ENCODE data around the gene HCK. TPM values are rescaled to one million over a fixed set of nuclear protein-coding genes. Genes with fewer than 3 reads are reported as not detected.
A peak's percentile ranks its signal among the peaks of the same experiment; 100 is the strongest.

Gene HCK
- total and polyA plus RNA-seq, 9 of the 15 experiments (the other 6 are each of a cell fraction or from before 2014, with no cell fraction given), result 0.09 to 0.51 (median 0.27) TPM; not detected in 6

DNA sequence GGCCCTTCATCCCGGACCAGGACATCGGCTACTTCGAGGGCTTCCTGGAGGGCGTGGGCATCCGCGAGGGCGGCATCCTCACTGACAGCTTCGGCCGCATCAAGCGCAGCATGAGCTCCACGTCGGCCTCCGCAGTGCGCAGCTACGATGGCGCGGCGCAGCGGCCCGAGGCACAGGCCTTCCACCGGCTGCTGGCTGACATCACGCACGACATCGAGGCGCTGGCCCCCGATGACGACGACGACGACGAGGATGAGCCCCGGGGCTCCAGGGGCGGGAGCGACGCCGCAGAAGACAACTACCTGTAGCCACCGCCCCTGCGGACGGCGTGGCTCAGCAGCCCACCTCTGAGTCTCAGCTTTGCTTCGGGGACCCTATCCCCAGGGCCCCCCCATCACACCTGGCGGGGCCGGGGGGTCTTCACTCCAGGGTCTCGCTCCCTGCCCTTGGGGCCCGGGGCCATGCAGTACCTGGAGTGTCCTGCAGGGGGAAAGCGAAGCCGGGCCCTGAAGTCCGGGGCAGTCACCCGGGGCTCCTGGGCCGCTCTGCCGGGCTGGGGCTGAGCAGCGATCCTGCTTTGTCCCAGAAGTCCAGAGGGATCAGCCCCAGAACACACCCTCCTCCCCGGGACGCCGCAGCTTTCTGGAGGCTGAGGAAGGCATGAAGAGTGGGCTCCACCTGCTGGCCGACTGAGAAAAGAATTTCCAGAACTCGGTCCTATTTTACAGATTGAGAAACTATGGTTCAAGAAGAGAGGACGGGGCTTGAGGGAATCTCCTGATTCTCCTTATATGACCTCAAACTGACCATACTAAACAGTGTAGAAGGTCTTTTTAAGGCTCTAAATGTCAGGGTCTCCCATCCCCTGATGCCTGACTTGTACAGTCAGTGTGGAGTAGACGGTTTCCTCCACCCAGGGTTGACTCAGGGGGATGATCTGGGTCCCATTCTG, 20.8 kb upstream of the HCK start (continued):
- no peak for TF ChIP-seq CREB5 (CRISPR knock-in tag; IDR thresholded peaks at IDR 0.05)
- no peak for TF ChIP-seq SIN3A (IDR thresholded peaks at IDR 0.05; ENCODE audit: borderline replicate concordance in 2 of 2, control insufficient read depth in 1 of 2, low read depth in 2 of 2, low read length in 2 of 2)
- no peak for TF ChIP-seq CREB1 (IDR thresholded peaks at IDR 0.05)
- TF ChIP-seq CREB1 (CRISPR knock-in tag; IDR thresholded peaks at IDR 0.05), result peak; percentile 37; the same call in 1 of the 2 replicates
- TF ChIP-seq TEAD1 (CRISPR knock-in tag; IDR thresholded peaks at IDR 0.05), result no peak
- TF ChIP-seq, protein P1, sequence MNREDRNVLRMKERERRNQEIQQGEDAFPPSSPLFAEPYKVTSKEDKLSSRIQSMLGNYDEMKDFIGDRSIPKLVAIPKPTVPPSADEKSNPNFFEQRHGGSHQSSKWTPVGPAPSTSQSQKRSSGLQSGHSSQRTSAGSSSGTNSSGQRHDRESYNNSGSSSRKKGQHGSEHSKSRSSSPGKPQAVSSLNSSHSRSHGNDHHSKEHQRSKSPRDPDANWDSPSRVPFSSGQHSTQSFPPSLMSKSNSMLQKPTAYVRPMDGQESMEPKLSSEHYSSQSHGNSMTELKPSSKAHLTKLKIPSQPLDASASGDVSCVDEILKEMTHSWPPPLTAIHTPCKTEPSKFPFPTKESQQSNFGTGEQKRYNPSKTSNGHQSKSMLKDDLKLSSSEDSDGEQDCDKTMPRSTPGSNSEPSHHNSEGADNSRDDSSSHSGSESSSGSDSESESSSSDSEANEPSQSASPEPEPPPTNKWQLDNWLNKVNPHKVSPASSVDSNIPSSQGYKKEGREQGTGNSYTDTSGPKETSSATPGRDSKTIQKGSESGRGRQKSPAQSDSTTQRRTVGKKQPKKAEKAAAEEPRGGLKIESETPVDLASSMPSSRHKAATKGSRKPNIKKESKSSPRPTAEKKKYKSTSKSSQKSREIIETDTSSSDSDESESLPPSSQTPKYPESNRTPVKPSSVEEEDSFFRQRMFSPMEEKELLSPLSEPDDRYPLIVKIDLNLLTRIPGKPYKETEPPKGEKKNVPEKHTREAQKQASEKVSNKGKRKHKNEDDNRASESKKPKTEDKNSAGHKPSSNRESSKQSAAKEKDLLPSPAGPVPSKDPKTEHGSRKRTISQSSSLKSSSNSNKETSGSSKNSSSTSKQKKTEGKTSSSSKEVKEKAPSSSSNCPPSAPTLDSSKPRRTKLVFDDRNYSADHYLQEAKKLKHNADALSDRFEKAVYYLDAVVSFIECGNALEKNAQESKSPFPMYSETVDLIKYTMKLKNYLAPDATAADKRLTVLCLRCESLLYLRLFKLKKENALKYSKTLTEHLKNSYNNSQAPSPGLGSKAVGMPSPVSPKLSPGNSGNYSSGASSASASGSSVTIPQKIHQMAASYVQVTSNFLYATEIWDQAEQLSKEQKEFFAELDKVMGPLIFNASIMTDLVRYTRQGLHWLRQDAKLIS (CRISPR knock-in tag; IDR thresholded peaks at IDR 0.05), result 0 out of 2 replicates have a peak, but pooled peaks have one; percentile 51
- TF ChIP-seq IRF2 (CRISPR knock-in tag; IDR thresholded peaks at IDR 0.05), result no peak
- no peak for TF ChIP-seq FOXA1 (IDR thresholded peaks at IDR 0.05; ENCODE audit: borderline replicate concordance)
- peak; percentile 86 to 87 for TF ChIP-seq RAD21 (CRISPR knock-in tag; conservative IDR thresholded peaks at IDR 0.05 in 1 of 2, IDR thresholded peaks at IDR 0.05 in 1 of 2)
- TF ChIP-seq ZNF165 (CRISPR knock-in tag; IDR thresholded peaks at IDR 0.05; ENCODE audit: borderline replicate concordance), result no peak
- TF ChIP-seq PHTF2 (CRISPR knock-in tag; IDR thresholded peaks at IDR 0.05), result no peak
- no peak for TF ChIP-seq ZNF274 (IDR thresholded peaks at IDR 0.05; ENCODE audit: borderline replicate concordance, low read depth, low read length)
- TF ChIP-seq JUN (IDR thresholded peaks at IDR 0.05; ENCODE audit: borderline replicate concordance, low read depth, low read length), result no peak
- no peak for TF ChIP-seq JUN (CRISPR knock-in tag; IDR thresholded peaks at IDR 0.05; ENCODE audit: borderline replicate concordance)
- TF ChIP-seq POLR2A (conservative IDR thresholded peaks at IDR 0.05), result no peak
- TF ChIP-seq ELF2 (CRISPR knock-in tag; IDR thresholded peaks at IDR 0.05), result no peak
- peak; percentile 20 for TF ChIP-seq CCNT2 (IDR thresholded peaks at IDR 0.05; ENCODE audit: borderline replicate concordance, extremely low read depth, insufficient read length, low read depth, low read length)
- no peak for TF ChIP-seq FUS (optimal IDR thresholded peaks at IDR 0.05; ENCODE audit: low read depth, low read length)
- TF ChIP-seq MIER1 (IDR thresholded peaks at IDR 0.05; ENCODE audit: low read depth), result no peak
- no peak for TF ChIP-seq HOXB6 (CRISPR knock-in tag; IDR thresholded peaks at IDR 0.05; ENCODE audit: borderline replicate concordance)
- TF ChIP-seq HDGF (IDR thresholded peaks at IDR 0.05), result no peak

Data from K562 (cell line).